Measurements from ENCODE around the gene PCTP.

PCTP gene

GRCh38 chr17:55765472-55765871, 14.6 kb downstream of the PCTP start:
- Histone ChIP-seq H3K9me3 (ENCODE audit: severe bottlenecking) (no peaks in the 10 kb centered on the region), H3K4me3 (ENCODE audit: severe bottlenecking) (no peak overlapping the region), H3K4me1 (ENCODE audit: insufficient read depth, poor library complexity, severe bottlenecking) (peaks cover 17% of the 10 kb centered on the region), H3K27me3 (ENCODE audit: insufficient read depth, poor library complexity, severe bottlenecking) (no peaks in the 10 kb centered on the region), H3K27ac (ENCODE audit: poor library complexity, severe bottlenecking) (no peak overlapping the region), H3K36me3 (ENCODE audit: low read depth) (no peaks in the 10 kb centered on the region)
- ATAC-seq (ENCODE audit: low read depth) (no peak), DNase-seq (ENCODE audit: low spot score) (no peak)
- no peak for TF ChIP-seq CTCF (IDR thresholded peaks at IDR 0.05; ENCODE audit: poor library complexity, severe bottlenecking)

GRCh38 chr17:55768936-55769624, 18.2 kb downstream of the PCTP start:
- Histone ChIP-seq H3K9me3 (ENCODE audit: severe bottlenecking) (no peaks in the 10 kb centered on the region), H3K4me1 (ENCODE audit: insufficient read depth, poor library complexity, severe bottlenecking) (peaks cover 9% of the 10 kb centered on the region), H3K4me3 (ENCODE audit: severe bottlenecking) (no peak overlapping the region), H3K27ac (ENCODE audit: poor library complexity, severe bottlenecking) (no peak overlapping the region), H3K27me3 (ENCODE audit: insufficient read depth, poor library complexity, severe bottlenecking) (no peaks in the 10 kb centered on the region), H3K36me3 (ENCODE audit: low read depth) (0 out of 2 replicates have a peak, but pooled peaks cover 8% of the 10 kb centered on the region)
- TF ChIP-seq CTCF (IDR thresholded peaks at IDR 0.05; ENCODE audit: poor library complexity, severe bottlenecking): no peak
- ATAC-seq (ENCODE audit: low read depth) (no peak), DNase-seq (ENCODE audit: low spot score) (no peak)

GRCh38 chr17:55769625-55770000, 18.8 kb downstream of the PCTP start:
- Histone ChIP-seq H3K4me3 (ENCODE audit: severe bottlenecking) (no peak overlapping the region), H3K36me3 (ENCODE audit: low read depth) (0 out of 2 replicates have a peak, but pooled peaks cover 8% of the 10 kb centered on the region), H3K9me3 (ENCODE audit: severe bottlenecking) (no peaks in the 10 kb centered on the region), H3K4me1 (ENCODE audit: insufficient read depth, poor library complexity, severe bottlenecking) (peaks cover 7% of the 10 kb centered on the region), H3K27me3 (ENCODE audit: insufficient read depth, poor library complexity, severe bottlenecking) (no peaks in the 10 kb centered on the region), H3K27ac (ENCODE audit: poor library complexity, severe bottlenecking) (no peak overlapping the region)
- no peak for TF ChIP-seq CTCF (IDR thresholded peaks at IDR 0.05; ENCODE audit: poor library complexity, severe bottlenecking)
- DNase-seq (ENCODE audit: low spot score) (no peak), ATAC-seq (ENCODE audit: low read depth) (peak; percentile 77)

- peaks cover 7% of the 10 kb centered on the region for H3K4me1 ChIP-seq (ENCODE audit: insufficient read depth, poor library complexity, severe bottlenecking)
- DNase-seq (ENCODE audit: low spot score) (no peak), ATAC-seq (ENCODE audit: low read depth) (peak; percentile 78)
- H3K9me3 ChIP-seq (ENCODE audit: severe bottlenecking): no peaks in the 10 kb centered on the region
- no peak overlapping the region for H3K27ac ChIP-seq (ENCODE audit: poor library complexity, severe bottlenecking)
- peak; percentile 81 for TF ChIP-seq CTCF (IDR thresholded peaks at IDR 0.05; ENCODE audit: poor library complexity, severe bottlenecking)
- no peaks in the 10 kb centered on the region for H3K27me3 ChIP-seq (ENCODE audit: insufficient read depth, poor library complexity, severe bottlenecking)
- H3K36me3 ChIP-seq (ENCODE audit: low read depth): 0 out of 2 replicates have a peak, but pooled peaks cover 8% of the 10 kb centered on the region
- H3K4me3 ChIP-seq (ENCODE audit: severe bottlenecking): no peak overlapping the region
These were observed 19.5 kb downstream of the PCTP start for GRCh38 chr17:55770196-55770870.

GRCh38 chr17:55772086-55772485, 21.2 kb downstream of the PCTP start:
- no peak for TF ChIP-seq CTCF (IDR thresholded peaks at IDR 0.05; ENCODE audit: poor library complexity, severe bottlenecking)
- 0 out of 2 replicates have a peak, but pooled peaks cover 8% of the 10 kb centered on the region for H3K36me3 ChIP-seq (ENCODE audit: low read depth)
- H3K27me3 ChIP-seq (ENCODE audit: insufficient read depth, poor library complexity, severe bottlenecking): no peaks in the 10 kb centered on the region
- H3K9me3 ChIP-seq (ENCODE audit: severe bottlenecking): no peaks in the 10 kb centered on the region
- no peak for ATAC-seq (ENCODE audit: low read depth)
- no peak for DNase-seq (ENCODE audit: low spot score)
- peaks cover 7% of the 10 kb centered on the region for H3K4me1 ChIP-seq (ENCODE audit: insufficient read depth, poor library complexity, severe bottlenecking)
- no peak overlapping the region for H3K4me3 ChIP-seq (ENCODE audit: severe bottlenecking)
- no peak overlapping the region for H3K27ac ChIP-seq (ENCODE audit: poor library complexity, severe bottlenecking)

Data from RWPE2 (cell line).